Activated CD4-positive, alpha-beta T cell treated with anti-CD3 and anti-CD28 coated beads, Interleukin-2, amount 50 U/mL, for 48 hours (primary cell): ENCODE results near the gene LBR.

Source experiments
- DNase-seq, 2 experiments: peaks; one replicate each; pipeline ENCODE4 v3.0.0-alpha.2; 2020

Gene LBR

GRCh38 chr1:225366018-225366417 is 61.8 kb downstream of the LBR start:
- DNase-seq = no peak

DNA sequence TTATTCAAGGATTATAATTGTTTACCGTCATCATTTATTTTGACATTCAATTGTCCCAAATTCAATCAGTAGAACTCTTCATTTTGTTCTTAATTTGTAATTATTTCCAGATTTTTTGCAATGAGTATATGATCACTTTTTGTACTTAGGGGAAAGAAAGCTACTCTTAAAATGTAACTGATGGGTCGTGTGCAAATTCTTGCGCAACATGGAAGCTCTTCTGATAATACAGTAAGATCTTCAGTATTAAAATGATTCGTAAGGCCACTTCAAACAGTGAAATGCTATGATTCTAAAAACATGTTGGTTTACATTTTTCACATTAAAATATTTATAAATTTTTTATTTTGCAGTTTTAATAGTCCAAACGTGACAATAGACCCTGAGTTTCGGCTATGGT is 63.4 kb downstream of the LBR start:
- DNase-seq = no peak

- DNase-seq = no peak
Observed at GRCh38 chr1:225362805-225363204, 65.0 kb downstream of the LBR start.

DNA sequence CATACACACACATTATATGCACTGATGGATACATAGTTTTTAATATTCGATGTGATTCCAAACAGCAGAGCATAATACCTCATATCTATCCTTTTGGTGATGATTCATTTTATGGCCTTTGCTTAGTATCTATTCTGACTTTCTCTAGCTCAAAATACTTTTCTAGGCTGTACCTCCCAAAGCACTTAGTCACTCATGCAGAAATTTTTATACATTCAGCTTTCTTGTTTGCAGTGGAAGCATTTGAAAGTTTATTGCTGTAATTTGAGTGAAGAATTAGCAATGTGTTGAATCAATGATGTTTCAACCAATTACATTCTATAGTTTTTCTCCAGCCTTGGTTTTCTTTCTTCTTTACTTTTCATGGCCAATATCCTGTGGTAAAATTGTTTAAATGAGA is 66.7 kb downstream of the LBR start:
- DNase-seq = no peak

DNA sequence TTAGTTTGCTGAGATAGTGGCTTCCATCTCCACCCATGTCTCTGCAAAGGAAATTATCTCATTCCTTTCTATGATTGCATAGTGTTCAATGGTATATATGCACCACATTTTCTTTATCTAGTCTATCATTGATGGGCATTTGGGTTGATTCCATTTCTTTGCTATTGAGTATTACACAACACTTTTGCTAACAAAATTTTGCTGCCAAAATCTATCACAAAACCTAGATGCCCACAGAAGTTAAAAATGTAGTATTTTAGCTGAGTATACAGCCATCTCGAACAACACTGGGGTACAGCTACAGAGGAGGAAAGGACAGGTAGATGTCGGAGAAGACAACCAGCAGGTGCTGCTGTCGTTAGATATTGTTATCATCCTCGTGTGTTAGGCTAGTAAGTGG is 67.7 kb downstream of the LBR start:
- no peak for DNase-seq

DNA sequence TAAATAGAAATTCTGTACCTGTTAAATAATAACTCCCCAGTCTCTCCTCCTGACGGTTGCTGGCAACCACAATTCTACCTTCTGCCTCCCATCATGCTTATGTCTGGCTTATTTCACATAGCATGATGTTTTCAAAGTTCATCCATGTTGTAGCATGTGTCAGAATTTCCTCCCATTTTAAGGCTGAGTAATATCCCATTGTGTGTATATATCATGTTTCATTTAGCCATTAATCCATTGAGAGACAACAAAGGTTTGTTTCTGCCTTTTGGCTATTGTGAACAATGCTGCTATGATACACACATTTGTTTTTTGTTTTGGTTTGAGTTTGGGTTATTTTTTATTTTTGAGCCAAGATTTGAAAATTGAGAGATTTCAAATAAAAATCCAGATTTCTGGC is 72.0 kb downstream of the LBR start:
- no peak for DNase-seq

DNA sequence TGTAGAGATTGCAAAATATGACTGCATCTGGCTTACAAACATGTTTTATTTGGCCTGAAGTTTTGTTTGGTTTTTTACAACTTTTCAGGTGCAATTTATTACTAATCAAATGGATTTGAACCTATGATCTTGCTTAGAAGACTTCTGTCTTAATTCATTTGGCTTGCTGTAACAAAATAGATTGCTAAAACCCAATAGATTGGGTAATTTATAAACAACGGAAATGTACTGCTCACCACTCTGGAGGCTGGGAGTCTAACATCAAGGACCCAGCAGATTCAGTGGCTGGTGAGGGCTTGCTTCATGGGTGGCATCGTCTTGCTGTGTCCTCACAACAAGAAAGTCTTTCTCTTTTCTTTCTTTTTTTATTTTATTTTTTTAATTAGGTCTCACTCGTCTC is 72.9 kb downstream of the LBR start:
- no peak for DNase-seq
